Measurements from ENCODE around the gene PXT1. TPM values are rescaled to one million over a fixed set of nuclear protein-coding genes. Genes with fewer than 3 reads are reported as not detected.

PXT1 gene
- total RNA-seq, 1 donor from 2014 or later, result not detected

GRCh38 chr6:36377594-36377993 is 65.1 kb downstream of the PXT1 start:
- Histone ChIP-seq H3K27me3 (ENCODE audit: low read depth) (peaks cover 17% of the 10 kb centered on the region), H3K36me3 (no peaks in the 10 kb centered on the region), H3K27ac (replicated peaks) (no peak overlapping the region), H3K4me3 (no peak overlapping the region), H3K4me1 (no peaks in the 10 kb centered on the region), H3K9me3 (replicated peaks) (no peaks in the 10 kb centered on the region)
- TF ChIP-seq CTCF (IDR thresholded peaks at IDR 0.05; ENCODE audit: borderline replicate concordance), result no peak
- no peak for DNase-seq
- intact Hi-C loops (cut with micrococcal nuclease), result no loop called here

GRCh38 chr6:36376742-36377141 is 65.9 kb downstream of the PXT1 start:
- Histone ChIP-seq H3K27ac (replicated peaks) (no peak overlapping the region), H3K36me3 (no peaks in the 10 kb centered on the region), H3K27me3 (ENCODE audit: low read depth) (peaks cover 23% of the 10 kb centered on the region), H3K4me1 (no peaks in the 10 kb centered on the region), H3K4me3 (no peak overlapping the region), H3K9me3 (replicated peaks) (no peaks in the 10 kb centered on the region)
- intact Hi-C loops (cut with micrococcal nuclease), result no loop called here
- TF ChIP-seq CTCF (IDR thresholded peaks at IDR 0.05; ENCODE audit: borderline replicate concordance), result no peak
- no peak for DNase-seq

GRCh38 chr6:36376183-36376582 is 66.5 kb downstream of the PXT1 start:
- Histone ChIP-seq H3K36me3 (no peaks in the 10 kb centered on the region), H3K4me1 (no peaks in the 10 kb centered on the region), H3K27me3 (ENCODE audit: low read depth) (peaks cover 27% of the 10 kb centered on the region), H3K27ac (replicated peaks) (no peak overlapping the region), H3K4me3 (no peak overlapping the region), H3K9me3 (replicated peaks) (no peaks in the 10 kb centered on the region)
- intact Hi-C loops (cut with micrococcal nuclease), result no loop called here
- DNase-seq, result no peak
- TF ChIP-seq CTCF (IDR thresholded peaks at IDR 0.05; ENCODE audit: borderline replicate concordance), result no peak

- TF ChIP-seq CTCF (IDR thresholded peaks at IDR 0.05; ENCODE audit: borderline replicate concordance), result no peak
- no peak for DNase-seq
- no peaks in the 10 kb centered on the region for H3K9me3 ChIP-seq (replicated peaks)
- H3K4me3 ChIP-seq, result no peak overlapping the region
- H3K27ac ChIP-seq (replicated peaks), result no peak overlapping the region
- intact Hi-C loops (cut with micrococcal nuclease), result no loop called here
- H3K36me3 ChIP-seq, result no peaks in the 10 kb centered on the region
- H3K4me1 ChIP-seq, result no peaks in the 10 kb centered on the region
- peaks cover 31% of the 10 kb centered on the region for H3K27me3 ChIP-seq (ENCODE audit: low read depth)
Observed at GRCh38 chr6:36375644-36376155, 67.0 kb downstream of the PXT1 start.

- no peak for DNase-seq
- intact Hi-C loops (cut with micrococcal nuclease), result no loop called here
- H3K9me3 ChIP-seq (replicated peaks), result no peaks in the 10 kb centered on the region
- H3K4me1 ChIP-seq, result no peaks in the 10 kb centered on the region
- H3K4me3 ChIP-seq, result no peak overlapping the region
- H3K27me3 ChIP-seq (ENCODE audit: low read depth), result peaks cover 31% of the 10 kb centered on the region
- TF ChIP-seq CTCF (IDR thresholded peaks at IDR 0.05; ENCODE audit: borderline replicate concordance), result no peak
- no peaks in the 10 kb centered on the region for H3K36me3 ChIP-seq
- no peak overlapping the region for H3K27ac ChIP-seq (replicated peaks)
Observed at GRCh38 chr6:36374972-36375371, 67.7 kb downstream of the PXT1 start.
